HepG2 (cell line): ENCODE data around the gene PDZD8. TPM values are rescaled to one million over a fixed set of nuclear protein-coding genes. Genes with fewer than 3 reads are reported as not detected.

Source experiments
- ARNT2 ChIP-seq: sonication (generic); formaldehyde crosslinking; IDR thresholded peaks from 2 replicates; pipeline ENCODE4 v1.8.0; 2022; ENCODE audit warnings: mild to moderate bottlenecking, low read depth, missing genetic modification reagents, moderate library complexity
- FOXC1 ChIP-seq: sonication (generic); formaldehyde crosslinking; IDR thresholded peaks from 2 replicates; pipeline ENCODE4 v1.8.0; 2022; ENCODE audit warnings: mild to moderate bottlenecking, missing genetic modification reagents, borderline replicate concordance
- HDAC2 ChIP-seq: sonication (generic); formaldehyde crosslinking; IDR thresholded peaks from 2 replicates; pipeline ENCODE4 v1.4.0; 2020; ENCODE audit warnings: missing genetic modification reagents
- HNF1B ChIP-seq: sonication (generic); formaldehyde crosslinking; IDR thresholded peaks from 2 replicates; pipeline ENCODE4 v1.5.1; 2020; ENCODE audit warnings: mild to moderate bottlenecking, moderate library complexity, missing genetic modification reagents
- HOMEZ ChIP-seq: IDR thresholded peaks from 2 replicates; pipeline ENCODE4 v1.6.1; 2016; ENCODE audit warnings: low read depth
- MEIS1 ChIP-seq: sonication (generic); formaldehyde crosslinking; IDR thresholded peaks from 2 replicates; pipeline ENCODE4 v1.9.0; 2021; ENCODE audit warnings: mild to moderate bottlenecking, missing genetic modification reagents, moderate library complexity, borderline replicate concordance
- MTF2 ChIP-seq: sonication (generic); formaldehyde crosslinking; IDR thresholded peaks from 2 replicates; pipeline ENCODE4 v1.5.0; 2020; ENCODE audit warnings: missing genetic modification reagents, borderline replicate concordance
- MZF1 ChIP-seq: sonication (generic); formaldehyde crosslinking; IDR thresholded peaks from 2 replicates; pipeline ENCODE4 v1.8.1; 2023; ENCODE audit warnings: mild to moderate bottlenecking, missing genetic modification reagents, borderline replicate concordance
- NR2F6 ChIP-seq, 2 experiments: IDR thresholded peaks; 2 replicates each; pipeline ENCODE4 v1.6.1; 2016; ENCODE audit warnings: antibody characterized with exemption in 1 of 2, mild to moderate bottlenecking in 1 of 2
- UBTF ChIP-seq: sonication (generic); formaldehyde crosslinking; IDR thresholded peaks from 2 replicates; pipeline ENCODE4 v1.4.0; 2020; ENCODE audit warnings: mild to moderate bottlenecking, missing genetic modification reagents
- ZEB1 ChIP-seq: IDR thresholded peaks from 2 replicates; pipeline ENCODE4 v1.6.1; 2012; ENCODE audit warnings: mild to moderate bottlenecking, low read depth, inconsistent platforms; ENCODE audit not compliant: insufficient replicate concordance
- ZNF230 ChIP-seq: sonication (generic); formaldehyde crosslinking; IDR thresholded peaks from 2 replicates; pipeline ENCODE4 v1.4.0; 2020; ENCODE audit warnings: mild to moderate bottlenecking, missing genetic modification reagents
- ZNF30 ChIP-seq: sonication (generic); formaldehyde crosslinking; IDR thresholded peaks from 2 replicates; pipeline ENCODE4 v1.5.0; 2020; ENCODE audit warnings: mild to moderate bottlenecking, missing genetic modification reagents
- ZNF510 ChIP-seq: sonication (generic); formaldehyde crosslinking; IDR thresholded peaks from 2 replicates; pipeline ENCODE4 v1.4.0; 2020; ENCODE audit warnings: low read depth, mild to moderate bottlenecking, missing genetic modification reagents
- ZNF550 ChIP-seq: sonication (generic); formaldehyde crosslinking; IDR thresholded peaks from 2 replicates; pipeline ENCODE4 v1.4.0; 2020; ENCODE audit warnings: mild to moderate bottlenecking, missing genetic modification reagents, borderline replicate concordance
- ZNF652 ChIP-seq: IDR thresholded peaks from 2 replicates; pipeline ENCODE4 v1.6.1; 2016; ENCODE audit warnings: low read depth, borderline replicate concordance
- ZSCAN22 ChIP-seq: sonication (generic); formaldehyde crosslinking; IDR thresholded peaks from 2 replicates; pipeline ENCODE4 v1.4.0; 2020; ENCODE audit warnings: mild to moderate bottlenecking, missing genetic modification reagents
- ZSCAN9 ChIP-seq: IDR thresholded peaks from 2 replicates; pipeline ENCODE4 v1.6.1; 2016; ENCODE audit warnings: borderline replicate concordance
- polyA plus RNA-seq, 8 experiments: library from polyadenylated mRNA; depleted of rRNA in 3 of 8; stranded (reverse) in 7 of 8; unstranded in 1 of 8; fragments of >200 nt; fragmentation: Illumina TruSeq in 4 of 8; extraction: Trizol in 4 of 8; gene quantifications; 2 replicates each; pipeline versions ENCODE4 v1.2.1 to v1.2.3, GENCODE V29; 2011 to 2016; ENCODE audit warnings: low read depth in 4 of 8, missing spikeins in 1 of 8, mixed read lengths in 1 of 8; ENCODE audit not compliant: insufficient read depth in 1 of 8
- total RNA-seq, 5 experiments: library from RNA; depleted of rRNA; stranded (reverse); fragments of >200 nt; fragmentation: Illumina TruSeq; extraction: Trizol; gene quantifications; 2 replicates each; pipeline ENCODE4 v1.2.3, GENCODE V29; 2016; ENCODE audit warnings: low read depth in 1 of 5
- TF ChIP-seq, protein P1 (sequence below): sonication (generic); formaldehyde crosslinking; IDR thresholded peaks from 2 replicates; pipeline ENCODE4 v1.8.1; 2023; ENCODE audit warnings: mild to moderate bottlenecking, inconsistent platforms, moderate library complexity, missing genetic modification reagents, borderline replicate concordance
- TF ChIP-seq, protein P2 (sequence below): sonication (generic); formaldehyde crosslinking; IDR thresholded peaks from 2 replicates; pipeline ENCODE4 v1.4.0; 2020; ENCODE audit warnings: missing genetic modification reagents

The PDZD8 gene
- total and polyA plus RNA-seq, 2 of the 13 experiments (the other 11 are each of a cell fraction or from before 2014, with no cell fraction given), result 11.2 to 32.0 TPM

- TF ChIP-seq, protein P1, sequence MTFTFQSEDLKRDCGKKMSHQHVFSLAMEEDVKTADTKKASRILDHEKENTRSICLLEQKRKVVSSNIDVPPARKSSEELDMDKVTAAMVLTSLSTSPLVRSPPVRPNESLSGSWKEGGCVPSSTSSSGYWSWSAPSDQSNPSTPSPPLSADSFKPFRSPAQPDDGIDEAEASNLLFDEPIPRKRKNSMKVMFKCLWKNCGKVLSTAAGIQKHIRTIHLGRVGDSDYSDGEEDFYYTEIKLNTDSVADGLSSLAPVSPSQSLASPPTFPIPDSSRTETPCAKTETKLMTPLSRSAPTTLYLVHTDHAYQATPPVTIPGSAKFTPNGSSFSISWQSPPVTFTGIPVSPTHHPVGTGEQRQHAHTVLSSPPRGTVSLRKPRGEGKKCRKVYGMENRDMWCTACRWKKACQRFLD (CRISPR knock-in tag), result no peak
- no peak for TF ChIP-seq ZNF510 (CRISPR knock-in tag)
- no peak for TF ChIP-seq ZSCAN9 (CRISPR knock-in tag)
- TF ChIP-seq HDAC2 (CRISPR knock-in tag), result 0 out of 2 replicates have a peak, but pooled peaks have one; percentile 20
- TF ChIP-seq HNF1B (CRISPR knock-in tag), result no peak
- TF ChIP-seq ZNF230 (CRISPR knock-in tag), result no peak
- TF ChIP-seq HOMEZ (CRISPR knock-in tag), result no peak
- TF ChIP-seq ZNF550 (CRISPR knock-in tag), result no peak
- no peak for TF ChIP-seq MTF2
- peak; percentile 32; the same call in 1 of the 2 replicates for TF ChIP-seq ZNF652
- TF ChIP-seq, protein P2, sequence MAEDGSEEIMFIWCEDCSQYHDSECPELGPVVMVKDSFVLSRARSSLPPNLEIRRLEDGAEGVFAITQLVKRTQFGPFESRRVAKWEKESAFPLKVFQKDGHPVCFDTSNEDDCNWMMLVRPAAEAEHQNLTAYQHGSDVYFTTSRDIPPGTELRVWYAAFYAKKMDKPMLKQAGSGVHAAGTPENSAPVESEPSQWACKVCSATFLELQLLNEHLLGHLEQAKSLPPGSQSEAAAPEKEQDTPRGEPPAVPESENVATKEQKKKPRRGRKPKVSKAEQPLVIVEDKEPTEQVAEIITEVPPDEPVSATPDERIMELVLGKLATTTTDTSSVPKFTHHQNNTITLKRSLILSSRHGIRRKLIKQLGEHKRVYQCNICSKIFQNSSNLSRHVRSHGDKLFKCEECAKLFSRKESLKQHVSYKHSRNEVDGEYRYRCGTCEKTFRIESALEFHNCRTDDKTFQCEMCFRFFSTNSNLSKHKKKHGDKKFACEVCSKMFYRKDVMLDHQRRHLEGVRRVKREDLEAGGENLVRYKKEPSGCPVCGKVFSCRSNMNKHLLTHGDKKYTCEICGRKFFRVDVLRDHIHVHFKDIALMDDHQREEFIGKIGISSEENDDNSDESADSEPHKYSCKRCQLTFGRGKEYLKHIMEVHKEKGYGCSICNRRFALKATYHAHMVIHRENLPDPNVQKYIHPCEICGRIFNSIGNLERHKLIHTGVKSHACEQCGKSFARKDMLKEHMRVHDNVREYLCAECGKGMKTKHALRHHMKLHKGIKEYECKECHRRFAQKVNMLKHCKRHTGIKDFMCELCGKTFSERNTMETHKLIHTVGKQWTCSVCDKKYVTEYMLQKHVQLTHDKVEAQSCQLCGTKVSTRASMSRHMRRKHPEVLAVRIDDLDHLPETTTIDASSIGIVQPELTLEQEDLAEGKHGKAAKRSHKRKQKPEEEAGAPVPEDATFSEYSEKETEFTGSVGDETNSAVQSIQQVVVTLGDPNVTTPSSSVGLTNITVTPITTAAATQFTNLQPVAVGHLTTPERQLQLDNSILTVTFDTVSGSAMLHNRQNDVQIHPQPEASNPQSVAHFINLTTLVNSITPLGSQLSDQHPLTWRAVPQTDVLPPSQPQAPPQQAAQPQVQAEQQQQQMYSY (CRISPR knock-in tag), result no peak
- no peak for TF ChIP-seq UBTF (CRISPR knock-in tag)
- no peak for TF ChIP-seq ZEB1
- TF ChIP-seq ARNT2 (CRISPR knock-in tag), result no peak
- no peak for TF ChIP-seq ZNF30 (CRISPR knock-in tag)
- TF ChIP-seq NR2F6 (IDR thresholded peaks at IDR 0.05), result no peak; the same call in 1 of the 2 replicates
- peak; percentile 35; the same call in 1 of the 2 replicates for TF ChIP-seq NR2F6 (CRISPR knock-in tag; IDR thresholded peaks at IDR 0.05)
- no peak for TF ChIP-seq FOXC1 (CRISPR knock-in tag)
- TF ChIP-seq MEIS1 (CRISPR knock-in tag), result no peak
- TF ChIP-seq ZSCAN22 (CRISPR knock-in tag), result no peak
- no peak for TF ChIP-seq MZF1 (CRISPR knock-in tag)
These were observed 7.5 kb downstream of the PDZD8 start (continued) for GRCh38 chr10:117367718-117368117.
